GM21447 (cell line): ENCODE results near the gene NHSL2.
"Not testable (repeated sequence)": the region's sequence is repeated elsewhere in the genome, so short reads cannot be mapped to it uniquely, and the experiment has no call there.

ENCODE experiments used
- ATAC-seq: cut with Tn5 transposase; IDR thresholded peaks from one replicate; pipeline ENCODE4 v1.9.1; 2021; ENCODE audit not compliant: unreplicated experiment

Gene NHSL2

DNA sequence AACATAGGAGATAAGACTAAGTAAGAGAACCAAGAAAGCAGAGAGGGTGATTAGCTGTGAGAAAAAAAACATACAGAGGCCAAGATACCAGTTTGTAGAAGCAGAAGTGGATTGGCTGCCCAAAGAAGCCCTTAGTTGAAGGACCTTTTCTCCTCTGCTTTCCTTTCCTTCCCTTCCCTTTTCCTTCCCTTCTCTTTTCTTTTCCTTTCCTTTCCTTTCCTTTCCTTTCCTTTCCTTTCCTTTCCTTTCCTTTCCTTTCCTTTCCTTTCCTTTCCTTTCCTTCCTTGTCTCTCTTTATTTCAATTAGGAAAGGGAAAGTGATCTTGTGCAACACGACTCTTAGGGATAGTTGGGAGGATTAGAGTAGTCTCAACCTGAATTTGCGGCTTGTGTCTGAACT is 128.2 kb downstream of the NHSL2 start:
- no peak for ATAC-seq

DNA sequence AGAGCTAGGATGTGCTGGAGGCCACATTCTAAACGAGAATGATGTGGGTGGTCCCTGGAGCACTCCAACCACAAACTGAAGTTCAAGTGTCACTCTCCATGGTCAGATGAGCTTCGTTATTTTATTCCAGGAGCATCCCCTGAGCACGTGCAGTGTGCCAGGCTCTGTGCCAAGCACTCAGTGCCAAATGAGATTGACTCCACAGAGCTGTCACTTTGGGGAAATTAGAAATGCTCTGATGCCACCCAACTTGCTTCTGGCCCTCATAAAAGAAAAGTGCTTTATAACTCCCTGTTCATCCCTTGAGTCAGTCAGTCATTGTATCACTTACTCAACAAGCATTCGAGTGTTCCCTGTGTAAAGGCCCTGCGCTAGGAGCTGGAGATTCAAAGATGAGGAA is 129.9 kb downstream of the NHSL2 start:
- no peak for ATAC-seq

DNA sequence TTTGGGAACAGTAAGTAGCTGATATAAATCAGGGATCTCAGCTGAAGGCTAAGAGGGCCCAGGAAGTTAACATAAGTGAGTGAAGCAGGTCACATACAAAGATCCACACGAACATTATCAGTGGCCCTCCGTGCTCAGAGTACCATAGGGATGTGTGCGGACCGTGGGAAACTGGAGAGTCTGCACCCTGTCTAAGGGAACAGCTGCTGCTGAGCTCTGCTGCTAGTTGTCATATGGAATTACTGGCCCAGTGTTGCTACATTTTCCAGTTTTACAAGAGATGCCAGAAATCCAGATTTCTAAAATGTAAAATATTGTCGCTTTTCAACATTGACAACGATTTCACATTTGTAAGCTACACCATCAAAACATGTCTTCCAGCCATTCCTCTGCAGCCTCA is 130.5 kb downstream of the NHSL2 start:
- ATAC-seq: no peak

DNA sequence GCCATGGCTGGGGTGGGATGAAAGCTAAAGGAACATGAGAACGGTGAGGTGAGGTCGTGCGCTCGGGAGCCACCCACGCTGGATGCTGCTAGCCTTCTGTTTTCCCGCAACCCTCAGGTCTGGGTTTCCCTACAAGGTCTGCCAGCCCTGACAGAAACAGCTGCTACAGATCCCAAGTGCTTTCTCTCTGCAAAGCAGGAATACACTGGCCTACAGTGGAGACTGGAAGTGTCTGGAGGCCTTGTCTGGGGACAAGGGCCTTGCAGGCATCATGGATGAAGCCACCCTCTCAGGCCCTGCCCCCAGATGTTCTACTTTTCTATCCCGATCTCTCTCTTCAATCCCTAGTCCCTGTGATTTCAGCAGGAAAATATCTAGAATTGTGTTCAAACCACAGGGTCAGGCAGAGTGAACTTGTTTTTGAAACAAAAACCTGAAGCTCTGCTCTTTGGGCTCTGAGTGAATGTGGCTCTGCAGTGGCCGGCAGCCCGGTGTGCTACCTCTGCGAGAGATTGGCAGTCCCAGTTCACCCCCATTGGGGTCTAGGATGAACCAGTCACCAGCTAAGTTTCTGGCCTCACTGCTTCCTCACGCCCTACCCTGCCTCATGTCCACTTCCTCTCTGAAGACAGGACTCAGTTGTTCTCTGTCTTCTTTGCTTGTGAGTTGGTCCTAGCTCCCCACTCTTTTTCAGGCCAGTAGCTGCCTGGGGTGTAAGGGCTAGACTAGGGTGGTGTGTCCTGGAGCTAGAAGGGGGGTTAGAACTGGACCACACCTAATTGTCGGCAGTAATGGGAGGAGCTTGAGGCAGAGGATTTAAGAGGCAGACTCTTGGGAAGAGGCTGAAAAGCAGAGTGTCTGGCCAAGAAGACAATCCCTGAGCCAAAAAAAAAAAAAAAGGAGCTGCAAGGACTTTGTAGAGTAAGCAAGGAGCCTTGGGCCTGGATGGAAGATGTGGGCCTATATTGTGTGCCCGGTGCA is 131.5 kb downstream of the NHSL2 start:
- ATAC-seq: no peak

DNA sequence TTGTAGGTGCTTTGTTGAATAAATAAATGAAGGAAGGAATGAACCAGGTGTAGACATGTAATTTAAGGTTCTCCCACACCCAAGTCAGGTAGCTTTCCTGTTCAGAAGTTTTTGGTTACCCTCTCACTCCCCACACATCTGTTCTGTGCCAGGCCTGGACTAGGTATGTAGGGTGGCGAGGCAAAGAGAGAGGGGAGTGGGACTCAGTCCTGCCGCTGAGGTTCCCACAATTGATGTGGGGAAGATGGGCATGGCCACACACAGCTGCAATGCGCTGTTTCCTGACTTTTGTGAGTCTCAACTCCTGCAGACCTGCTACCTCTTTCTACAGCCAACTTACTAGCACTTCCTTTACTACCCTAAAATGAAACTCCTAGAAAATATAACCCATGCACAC is 132.2 kb downstream of the NHSL2 start:
- ATAC-seq: no peak

DNA sequence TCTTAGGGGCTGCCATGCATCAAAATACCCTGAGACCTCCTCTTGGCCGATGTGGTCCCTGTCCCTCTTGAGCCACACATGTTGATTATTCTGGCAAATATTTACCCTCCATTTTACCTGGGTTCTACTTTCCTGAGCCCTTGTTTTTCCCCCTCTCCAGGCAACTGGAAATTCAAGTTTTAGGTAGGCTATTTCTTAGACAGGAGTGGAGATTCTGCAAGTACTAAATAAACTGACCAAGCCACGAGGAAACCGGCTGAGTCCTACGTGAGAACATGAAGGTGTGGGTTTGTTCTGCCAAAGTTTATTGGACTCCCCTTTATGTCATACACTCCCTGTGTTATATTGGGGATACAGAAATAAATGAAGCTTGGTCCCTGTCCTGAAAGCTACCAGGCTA is 133.0 kb downstream of the NHSL2 start:
- no peak for ATAC-seq

DNA sequence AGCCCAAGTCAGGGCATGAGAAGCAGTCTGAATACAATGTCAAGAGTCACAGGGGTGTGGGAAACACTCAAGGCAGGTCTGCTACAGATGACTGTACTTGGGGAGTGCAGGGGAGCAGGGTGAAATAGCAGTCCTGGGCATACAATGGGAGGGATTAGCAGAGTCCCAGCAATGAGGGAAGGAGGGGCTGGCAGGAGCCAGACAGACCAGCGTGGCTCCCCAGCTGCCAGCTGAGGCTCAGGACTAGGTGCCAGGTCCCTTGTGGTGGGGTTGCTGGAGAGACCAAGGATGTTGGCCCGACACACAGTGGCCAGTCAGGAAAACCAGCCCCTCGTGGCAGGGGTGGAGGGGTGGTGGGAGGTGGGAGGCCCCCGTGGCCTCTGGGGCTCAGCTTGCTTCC is 134.5 kb downstream of the NHSL2 start:
- no peak for ATAC-seq

DNA sequence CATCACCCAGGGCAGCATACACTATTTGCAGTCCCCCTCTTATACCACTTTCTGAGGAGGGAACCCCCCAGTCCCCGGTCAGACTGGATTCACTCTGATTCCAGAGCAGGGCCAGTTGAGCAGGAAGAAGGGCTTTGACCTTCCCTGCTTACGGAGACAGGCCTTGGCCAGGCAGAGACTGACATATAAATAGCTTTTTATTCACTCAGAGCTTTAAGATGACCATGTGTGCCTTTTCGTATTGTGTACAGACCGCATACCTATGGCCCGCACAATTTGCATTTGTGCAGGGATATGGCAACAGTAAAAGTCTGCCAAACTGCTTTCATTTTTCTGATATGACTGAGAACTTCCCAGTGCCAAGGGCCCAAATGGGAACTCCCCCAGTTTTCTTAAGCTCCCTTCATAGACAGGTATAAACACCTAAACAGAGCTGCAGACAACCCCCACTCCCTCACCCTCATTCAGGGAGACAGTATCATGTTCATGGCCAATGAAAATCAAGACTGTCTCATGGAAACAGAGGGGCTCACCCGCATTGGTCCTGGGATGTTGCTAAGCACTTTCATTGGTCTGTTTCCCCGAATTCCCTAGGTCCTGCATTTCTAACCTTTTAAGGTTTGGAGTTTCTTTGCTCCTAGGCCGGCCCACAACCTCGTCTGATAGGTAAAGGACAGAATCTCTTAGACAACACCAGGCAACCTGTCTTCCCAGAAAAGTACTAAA is 135.1 kb downstream of the NHSL2 start:
- no peak for ATAC-seq

DNA sequence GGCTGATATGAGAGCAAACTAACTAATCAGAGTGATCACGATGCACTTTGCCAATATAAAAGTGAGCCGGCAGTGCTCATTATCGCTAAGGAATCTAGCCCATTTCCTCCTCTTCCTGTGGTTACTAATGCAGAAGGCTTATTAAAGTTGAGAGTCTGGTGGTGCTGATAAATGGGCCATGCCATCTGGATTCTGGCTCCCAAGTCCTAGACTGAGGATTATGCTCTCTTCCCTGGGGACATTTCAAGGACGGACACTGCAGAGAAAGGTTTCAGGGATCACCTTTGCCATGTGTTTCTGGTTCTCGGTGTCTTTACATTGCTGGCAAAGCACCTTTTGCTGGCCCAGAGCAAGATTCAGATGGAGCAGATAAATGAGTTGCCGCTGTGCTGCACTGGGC is 135.8 kb downstream of the NHSL2 start:
- no peak for ATAC-seq

DNA sequence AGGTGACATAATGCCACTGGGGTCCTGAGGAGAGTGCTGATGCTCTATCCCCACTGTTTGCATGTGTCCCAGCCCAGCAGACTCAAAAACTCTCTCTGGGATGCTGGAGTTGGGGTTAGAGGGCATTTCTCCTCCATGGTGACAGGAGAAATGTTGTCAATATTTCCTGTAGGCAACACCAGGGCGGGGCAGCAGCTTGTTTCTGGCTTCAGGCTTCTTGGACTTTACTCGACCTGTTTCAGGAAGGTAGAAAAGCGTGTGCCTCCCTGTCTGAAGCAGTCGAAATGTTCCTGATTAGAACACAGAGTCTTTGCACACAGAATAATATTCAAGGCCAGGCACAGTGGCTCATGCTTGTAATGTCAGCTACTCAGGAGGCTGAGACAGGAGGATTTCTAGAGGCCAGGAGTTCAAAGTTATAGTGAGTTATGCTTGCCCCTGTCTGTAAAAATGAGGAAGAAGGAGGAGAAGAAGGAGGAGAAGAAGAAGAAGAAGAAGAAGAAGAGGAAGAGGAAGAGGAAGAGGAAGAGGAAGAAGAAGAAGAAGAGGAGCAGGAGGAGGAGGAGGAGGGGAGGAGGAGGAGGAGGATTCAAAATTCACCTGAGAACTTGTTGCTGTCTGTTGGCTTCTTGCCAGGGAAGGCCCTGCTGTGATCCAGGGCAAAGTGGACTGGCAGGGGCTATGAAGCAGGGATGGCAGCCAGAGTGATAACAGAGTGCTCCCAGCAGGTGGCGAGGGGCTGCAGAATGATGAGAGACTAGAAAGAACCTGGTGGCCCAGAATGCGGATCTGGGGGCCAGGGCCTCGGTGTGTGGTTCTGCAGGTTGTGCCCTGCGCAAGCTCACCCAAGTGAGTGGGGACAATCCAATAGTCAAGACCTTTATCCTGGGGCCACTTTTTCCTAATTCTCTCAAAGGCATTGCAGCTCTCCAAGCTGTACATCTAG is 138.1 kb downstream of the NHSL2 start:
- no peak for ATAC-seq

DNA sequence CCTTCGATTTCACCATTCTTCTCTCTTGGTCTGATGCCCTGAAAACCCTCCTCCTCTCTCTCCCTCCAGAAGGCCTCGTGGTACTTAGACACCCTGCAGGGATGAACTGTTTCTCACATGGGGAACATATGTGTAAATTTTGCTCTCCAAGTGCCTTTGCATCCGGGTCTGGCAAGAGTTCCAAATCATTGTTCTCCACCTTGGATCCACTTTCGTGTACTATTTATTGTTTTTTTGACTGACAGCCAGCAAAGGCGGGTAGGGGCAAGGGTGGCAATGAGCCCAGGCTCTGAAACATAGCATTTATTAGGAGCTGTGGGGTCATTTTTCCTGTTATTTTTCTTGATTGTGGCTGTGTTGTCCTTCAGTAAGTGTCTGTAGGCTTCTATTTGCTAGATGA is 139.4 kb downstream of the NHSL2 start:
- no peak for ATAC-seq

DNA sequence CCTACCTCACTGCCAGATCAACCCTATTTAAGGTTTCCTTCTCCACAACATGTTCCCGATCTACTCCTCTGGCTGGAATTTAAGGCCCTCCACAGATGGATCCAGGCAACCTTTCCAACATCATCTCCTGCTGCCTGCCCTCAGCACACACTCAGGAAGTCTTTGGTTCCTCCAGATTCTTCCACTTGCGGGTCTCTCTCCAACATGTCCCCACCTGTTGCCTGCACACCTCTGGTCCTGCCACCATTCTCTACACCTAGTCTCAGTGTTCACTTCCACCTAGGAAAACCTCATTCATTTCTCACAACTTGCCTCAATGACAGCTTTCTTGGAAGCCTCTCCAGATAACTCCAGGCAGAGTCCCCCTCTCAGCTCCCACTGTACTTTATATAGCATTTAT is 140.9 kb downstream of the NHSL2 start:
- no peak for ATAC-seq

DNA sequence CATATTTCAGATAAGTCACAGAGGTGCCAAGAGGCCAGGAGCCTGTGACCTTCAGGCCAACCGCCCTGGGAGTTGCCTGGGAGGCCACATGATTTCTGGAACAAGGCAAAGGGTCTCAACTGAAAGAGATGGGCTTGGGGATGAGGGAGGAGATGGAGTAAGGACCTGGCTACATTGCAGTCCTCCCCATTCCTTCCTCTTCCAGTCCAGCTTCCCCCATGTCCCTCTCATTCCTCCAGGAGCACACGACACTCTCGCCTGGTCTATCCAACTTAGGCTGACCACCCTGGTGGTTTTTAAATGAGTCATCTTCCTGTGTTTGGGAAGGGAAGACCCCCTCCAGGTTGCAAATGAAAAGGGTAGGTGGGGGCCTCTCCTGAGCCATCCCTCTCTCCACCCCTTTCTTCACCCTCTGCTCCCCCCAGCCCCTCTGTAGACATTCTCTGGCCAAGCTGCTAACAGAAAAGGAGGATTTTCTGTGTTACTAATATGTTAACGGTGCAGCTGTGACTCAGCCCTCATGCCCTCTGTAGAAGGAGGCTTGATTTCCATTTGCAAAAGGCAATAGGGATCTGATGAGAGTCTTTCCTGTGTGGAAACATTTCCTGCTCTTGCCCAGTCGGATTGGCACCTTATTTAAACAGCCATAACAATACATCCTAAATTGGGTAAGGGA is 141.9 kb downstream of the NHSL2 start:
- ATAC-seq: no peak

DNA sequence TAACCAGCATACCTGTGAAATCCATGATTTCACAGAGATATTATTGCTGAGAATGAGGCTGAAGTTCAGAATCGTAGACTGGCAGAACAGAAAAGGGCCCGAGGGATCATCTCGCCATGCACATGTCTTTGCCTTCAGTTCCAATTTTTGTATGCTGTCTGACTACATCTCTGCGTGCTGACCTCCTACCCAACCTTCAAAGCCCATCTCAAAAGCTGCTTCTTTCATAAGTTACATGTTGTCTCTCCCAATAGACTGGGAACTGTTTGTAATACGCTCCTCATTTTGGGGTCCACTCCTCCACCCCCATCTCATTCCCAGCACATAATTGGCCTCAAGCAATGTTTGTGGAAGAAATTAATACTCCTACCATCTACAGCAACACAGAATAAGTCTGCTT is 142.9 kb downstream of the NHSL2 start:
- no peak for ATAC-seq

DNA sequence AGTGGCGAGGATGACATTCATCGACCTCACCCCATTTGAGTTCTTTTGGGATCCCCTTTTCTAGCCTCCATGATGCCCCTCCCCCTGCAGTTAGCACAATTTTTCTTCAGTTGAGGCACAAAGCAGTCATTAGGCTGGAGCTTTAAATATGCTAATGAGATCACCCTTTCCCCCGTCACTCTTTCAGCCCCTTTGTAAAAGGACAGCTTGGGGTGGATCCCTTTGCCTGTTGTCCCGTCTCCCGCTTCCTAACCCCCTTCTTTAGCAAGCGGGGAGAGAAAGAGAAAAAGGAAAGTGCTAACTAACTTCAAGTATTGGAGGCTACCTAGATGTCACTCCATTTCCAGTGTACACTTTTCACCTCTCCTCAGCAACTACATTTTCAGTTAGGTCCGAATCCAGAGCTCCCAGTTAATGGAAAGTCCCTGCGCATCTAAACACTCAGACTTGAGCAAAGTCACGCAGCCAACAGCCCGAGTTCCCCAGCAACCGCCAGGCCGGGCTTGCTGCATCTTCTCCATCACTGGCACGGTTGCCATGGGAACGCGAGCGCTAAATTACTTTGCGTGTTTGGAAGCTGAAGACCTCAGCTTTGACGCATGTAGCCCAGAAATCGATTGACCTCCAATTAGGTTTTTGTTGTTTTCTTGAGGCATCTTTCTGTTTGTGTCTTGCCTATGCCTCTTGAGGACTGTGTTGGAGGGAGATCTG is 144.3 kb downstream of the NHSL2 start:
- ATAC-seq: no peak

DNA sequence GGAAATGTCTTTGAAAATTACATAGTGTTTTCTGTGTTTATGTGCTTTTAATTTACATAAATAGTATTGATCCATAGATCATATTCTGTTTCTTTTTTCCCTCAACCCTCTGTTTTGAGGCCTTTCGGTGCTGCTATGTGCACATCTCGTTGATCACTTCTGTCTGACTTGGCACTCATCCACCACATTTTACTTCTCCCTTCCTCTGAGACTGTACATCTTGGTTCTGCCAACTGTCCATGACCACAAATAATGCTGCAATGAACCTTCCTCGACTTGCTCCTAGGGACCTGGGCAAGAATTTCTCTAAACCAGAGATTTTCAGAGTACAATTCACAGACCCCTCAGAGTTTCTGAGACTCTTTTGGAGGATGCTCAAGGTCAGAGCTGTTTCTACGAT is 146.7 kb downstream of the NHSL2 start:
- no peak for ATAC-seq

DNA sequence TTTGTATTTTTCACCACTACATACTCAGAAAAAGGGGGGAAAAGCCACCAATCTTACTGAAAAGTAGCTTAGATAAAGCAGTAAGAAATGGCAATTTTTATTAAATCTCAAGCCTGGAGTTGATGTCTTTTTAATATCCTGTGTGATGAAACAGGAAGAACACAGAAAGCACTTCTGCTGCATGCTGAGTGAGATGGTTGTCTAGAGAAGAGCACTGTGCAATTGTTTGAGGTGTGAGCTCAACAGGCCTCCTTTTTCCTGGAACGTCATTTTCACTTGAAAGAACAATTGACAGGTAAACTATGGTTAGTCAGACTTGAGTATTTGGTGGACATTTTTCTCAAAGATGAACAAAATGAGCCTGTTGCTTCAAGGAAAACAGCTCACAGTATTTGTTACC is 147.2 kb downstream of the NHSL2 start:
- ATAC-seq: no peak

DNA sequence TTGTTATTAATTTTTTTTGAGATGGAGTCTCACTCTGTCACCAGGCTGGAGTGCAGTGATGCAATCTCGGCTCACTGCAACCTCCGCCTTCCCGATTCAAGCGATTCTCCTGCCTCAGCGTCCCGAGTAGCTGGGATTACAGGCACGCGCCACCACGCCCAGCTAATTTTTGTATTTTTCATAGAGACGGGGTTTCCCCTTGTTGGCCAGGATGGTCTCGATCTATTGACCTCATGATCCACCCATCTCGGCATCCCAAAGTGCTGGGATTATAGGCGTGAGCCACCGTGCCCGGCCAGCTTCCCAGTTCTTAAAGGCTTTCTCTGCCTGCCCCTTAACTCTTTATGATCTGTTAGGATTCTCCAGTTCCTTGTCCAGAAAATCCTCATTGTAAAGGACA is 147.7 kb downstream of the NHSL2 start:
- ATAC-seq: not testable (repeated sequence)

DNA sequence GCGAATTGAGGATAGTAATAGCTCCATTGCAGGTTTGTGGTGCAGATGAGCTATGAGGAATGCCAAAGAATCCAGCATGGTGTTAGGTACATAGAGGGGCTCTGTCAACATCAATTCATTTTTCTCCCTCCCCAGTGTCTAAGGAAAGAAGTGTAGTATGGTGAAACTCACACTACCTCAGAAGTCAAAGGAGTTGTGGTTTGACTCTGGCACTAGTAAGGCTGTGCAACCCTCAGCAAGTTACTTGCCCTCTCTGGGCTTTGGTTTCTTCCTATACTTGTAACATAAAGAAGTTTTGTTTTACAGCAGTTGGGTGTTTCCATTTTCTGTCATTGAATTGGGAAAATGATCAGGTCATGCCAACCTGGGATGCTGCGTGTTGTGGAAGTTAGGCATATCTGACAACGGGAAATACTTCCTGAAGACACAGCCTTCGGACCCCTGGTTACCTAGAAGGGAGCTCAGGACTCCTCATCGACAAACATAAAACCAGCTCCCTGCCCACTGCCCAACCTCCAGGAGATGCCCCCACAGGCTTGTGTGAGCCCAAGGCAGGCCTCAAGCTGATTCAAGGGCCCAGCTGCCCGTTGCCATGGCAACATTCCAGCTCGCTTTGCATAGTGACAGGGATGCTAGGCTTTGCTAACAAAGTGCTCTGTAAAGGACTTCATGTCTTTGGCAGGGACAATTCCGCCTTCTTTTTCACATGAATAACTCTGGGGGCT is 149.7 kb downstream of the NHSL2 start:
- ATAC-seq: no peak
